ENCODE data around the gene CLNK.

- TF ChIP-seq CTCF (IDR thresholded peaks at IDR 0.05) (no peak), POLR2A (IDR thresholded peaks at IDR 0.05) (no peak)
Observed at GRCh38 chr4:10567766-10568165, 116.8 kb downstream of the CLNK start.

All from lower leg skin (tissue), 3 donors.